ENCODE data around the gene SPDL1. TPM values are rescaled to one million over a fixed set of nuclear protein-coding genes. Genes with fewer than 3 reads are reported as not detected.

The SPDL1 gene
- total RNA-seq, 1 donor from 2014 or later, result 5.5 TPM

- H3K4me3 ChIP-seq, result peak overlapping the region; percentile 51 to 97
- no peak for TF ChIP-seq CTCF (IDR thresholded peaks at IDR 0.05)
- peak overlapping the region; percentile 54 to 74 for H3K27ac ChIP-seq
- H3K9me3 ChIP-seq, result no peaks in the 10 kb centered on the region
- no peak for DNase-seq (ENCODE audit: low spot score in 2 of 2)
- H3K27me3 ChIP-seq, result no peaks in the 10 kb centered on the region
- no peaks in the 10 kb centered on the region for H3K36me3 ChIP-seq
- intact Hi-C loops (cut with DNase I), result loop anchor here (2.0 to 5.0 kb wide), 3 partner anchors 281 to 1004 kb away; partner anchors contain the start of genes PANK3 and SLIT3
- no peaks in the 10 kb centered on the region for H3K4me1 ChIP-seq
Observed at GRCh38 chr5:169583101-169583423, 511 bp upstream of the SPDL1 start.

DNA sequence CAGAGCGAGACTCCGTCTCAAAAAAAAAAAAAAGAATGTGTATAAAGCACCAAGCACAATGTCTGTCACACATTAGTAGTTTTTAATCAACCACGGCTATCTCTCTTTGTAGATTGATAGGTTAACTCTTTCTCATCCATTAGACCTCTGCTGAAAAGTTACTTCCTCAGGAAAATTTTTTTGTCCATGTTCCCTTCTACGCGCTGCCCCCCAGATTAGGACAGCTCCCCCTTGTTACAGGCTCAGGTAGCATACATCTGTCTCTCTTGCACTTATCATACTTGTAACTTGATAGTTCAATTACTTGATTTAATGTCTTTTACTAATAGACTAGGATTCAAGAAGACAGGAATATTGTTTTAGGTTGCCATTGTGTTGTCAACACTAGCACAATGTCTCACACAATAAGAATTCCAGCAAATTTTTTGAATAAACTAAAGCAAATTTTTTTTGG lies 1.5 kb downstream of the SPDL1 start:
- Histone ChIP-seq H3K27ac (no peak overlapping the region), H3K36me3 (no peaks in the 10 kb centered on the region), H3K9me3 (no peaks in the 10 kb centered on the region), H3K4me1 (no peaks in the 10 kb centered on the region), H3K27me3 (no peaks in the 10 kb centered on the region), H3K4me3 (peak overlapping the region in 1 of 2 donors; percentile 10)
- TF ChIP-seq CTCF (IDR thresholded peaks at IDR 0.05), result no peak
- intact Hi-C loops (cut with DNase I), result loop anchor here (5.0 kb wide), 2 partner anchors 283 to 423 kb away; partner anchors contain the start of gene SLIT3
- no peak for DNase-seq (ENCODE audit: low spot score in 2 of 2)

GRCh38 chr5:169590602-169591001 lies 7.0 kb downstream of the SPDL1 start:
- intact Hi-C loops (cut with DNase I), result no loop called here
- H3K27ac ChIP-seq, result no peak overlapping the region
- DNase-seq (ENCODE audit: low spot score in 2 of 2), result no peak
- H3K27me3 ChIP-seq, result no peaks in the 10 kb centered on the region
- no peaks in the 10 kb centered on the region for H3K9me3 ChIP-seq
- peaks cover 17 to 34% of the 10 kb centered on the region in 2 donors for H3K36me3 ChIP-seq
- no peak overlapping the region for H3K4me3 ChIP-seq
- H3K4me1 ChIP-seq, result no peaks in the 10 kb centered on the region
- TF ChIP-seq CTCF (IDR thresholded peaks at IDR 0.05), result no peak

DNA sequence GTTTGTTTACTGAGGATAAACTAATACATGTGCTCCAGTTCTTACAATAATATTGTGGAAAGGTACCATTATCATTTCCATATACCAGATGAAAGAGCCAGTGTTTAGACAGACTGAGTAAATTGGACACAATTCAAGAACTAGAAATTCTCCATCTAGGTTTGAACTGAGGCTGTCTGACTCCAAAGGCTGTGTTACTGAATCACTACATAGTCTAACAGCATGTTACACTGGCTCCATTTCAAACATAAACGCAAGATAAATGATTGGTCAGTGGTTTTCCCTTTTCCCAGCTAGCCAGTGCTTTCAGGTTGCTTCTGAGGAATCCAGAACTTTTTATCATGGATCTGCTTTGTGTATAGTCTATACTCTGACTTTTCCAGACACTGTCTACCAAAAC lies 8.1 kb downstream of the SPDL1 start:
- Histone ChIP-seq H3K9me3 (no peaks in the 10 kb centered on the region), H3K36me3 (peaks cover 17 to 42% of the 10 kb centered on the region in 2 donors), H3K27me3 (no peaks in the 10 kb centered on the region), H3K4me1 (no peaks in the 10 kb centered on the region), H3K27ac (no peak overlapping the region), H3K4me3 (no peak overlapping the region)
- TF ChIP-seq CTCF (IDR thresholded peaks at IDR 0.05), result no peak
- intact Hi-C loops (cut with DNase I), result no loop called here
- DNase-seq (ENCODE audit: low spot score in 2 of 2), result no peak

DNA sequence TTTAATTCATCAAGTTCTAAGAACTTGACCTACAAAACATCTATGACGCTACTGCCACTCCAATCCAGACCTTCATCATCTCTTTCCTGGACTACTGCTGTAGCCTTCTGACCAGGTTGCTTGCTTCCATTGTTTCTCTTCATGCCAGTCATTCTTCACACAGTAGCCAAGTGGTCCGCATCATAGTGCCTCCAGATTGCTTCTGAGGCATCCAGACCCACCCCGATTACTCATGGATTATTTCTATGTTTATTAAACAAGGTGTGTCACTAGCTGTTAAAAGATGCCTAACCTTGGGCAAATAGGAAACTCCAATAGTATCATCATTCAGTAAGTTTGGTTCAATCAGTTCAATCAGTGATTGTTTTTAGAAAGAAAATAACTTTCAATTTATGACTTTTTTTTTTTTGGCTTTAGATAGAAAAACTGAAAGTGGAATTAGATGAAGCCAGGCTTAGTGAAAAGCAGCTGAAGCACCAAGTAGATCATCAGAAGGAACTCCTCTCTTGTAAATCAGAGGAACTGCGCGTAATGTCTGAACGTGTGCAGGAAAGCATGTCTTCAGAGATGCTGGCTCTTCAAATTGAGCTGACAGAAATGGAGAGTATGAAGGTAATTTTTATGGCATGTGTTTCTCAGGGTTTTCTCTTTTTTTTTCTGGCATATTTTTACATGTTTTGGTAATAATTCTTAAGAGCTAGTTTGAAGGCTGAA lies 9.5 kb downstream of the SPDL1 start:
- H3K4me1 ChIP-seq, result no peaks in the 10 kb centered on the region
- H3K36me3 ChIP-seq, result peaks cover 17 to 47% of the 10 kb centered on the region in 2 donors
- no peaks in the 10 kb centered on the region for H3K27me3 ChIP-seq
- H3K9me3 ChIP-seq, result no peaks in the 10 kb centered on the region
- no peak overlapping the region for H3K27ac ChIP-seq
- DNase-seq (ENCODE audit: low spot score in 2 of 2), result no peak
- intact Hi-C loops (cut with DNase I), result no loop called here
- TF ChIP-seq CTCF (IDR thresholded peaks at IDR 0.05), result no peak
- no peak overlapping the region for H3K4me3 ChIP-seq
